ENCODE data around the gene LAMA3. TPM values are rescaled to one million over a fixed set of nuclear protein-coding genes. Genes with fewer than 3 reads are reported as not detected.

The LAMA3 gene
- total RNA-seq, 3 donors from 2014 or later (not counting 1 experiment from before 2014, with no cell fraction given) = not detected

GRCh38 chr18:23838801-23839366, 149.6 kb downstream of the LAMA3 start:
- intact Hi-C loops (cut with micrococcal nuclease) = no loop called here
- no peak for TF ChIP-seq CTCF (IDR thresholded peaks at IDR 0.05)
- Histone ChIP-seq H3K4me1 (ENCODE audit: control insufficient read depth, insufficient read depth, low read length) (no peaks in the 10 kb centered on the region), H3K27ac (ENCODE audit: low read length) (no peak overlapping the region), H3K9me3 (ENCODE audit: control insufficient read depth, insufficient read depth, low read length) (no peaks in the 10 kb centered on the region), H3K36me3 (ENCODE audit: control insufficient read depth, insufficient read depth, low read length) (no peaks in the 10 kb centered on the region), H3K4me3 (ENCODE audit: low read length) (no peak overlapping the region), H3K27me3 (ENCODE audit: control insufficient read depth, insufficient read depth, low read length) (no peaks in the 10 kb centered on the region)
- H3K9me3 Mint-ChIP-seq = no peaks in the 10 kb centered on the region
- no peaks in the 10 kb centered on the region for H3K36me3 Mint-ChIP-seq
- H3K27me3 Mint-ChIP-seq (ENCODE audit: low read depth in 2 of 2) = peaks cover 0 to 10% of the 10 kb centered on the region in 2 donors
- H3K27ac Mint-ChIP-seq = no peak overlapping the region
- ATAC-seq (no peak), DNase-seq (no peak)
- H3K4me1 Mint-ChIP-seq = peaks cover 0 to 4% of the 10 kb centered on the region in 2 donors
- H3K4me3 Mint-ChIP-seq = no peak overlapping the region
- 51% methylated on average over 7 of the region's 7 CpGs for WGBS (ENCODE audit: insufficient coverage)

DNA sequence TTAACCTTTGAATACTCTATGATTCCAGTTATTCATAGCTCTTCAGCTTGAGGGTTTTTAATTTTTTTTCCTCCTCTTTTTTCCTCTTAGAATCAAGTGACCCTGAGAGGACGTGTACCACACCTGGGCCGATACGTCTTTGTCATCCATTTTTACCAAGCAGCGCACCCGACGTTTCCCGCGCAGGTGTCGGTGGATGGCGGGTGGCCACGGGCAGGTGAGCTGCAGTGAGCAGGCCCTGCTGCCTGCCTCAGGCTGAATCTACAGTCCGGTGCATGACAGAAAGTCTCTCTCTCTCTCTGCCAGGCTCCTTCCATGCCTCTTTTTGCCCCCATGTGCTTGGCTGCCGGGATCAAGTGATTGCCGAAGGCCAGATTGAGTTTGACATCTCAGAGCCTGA, 153.1 kb downstream of the LAMA3 start:
- H3K27ac Mint-ChIP-seq = no peak overlapping the region
- intact Hi-C loops (cut with micrococcal nuclease) = no loop called here
- H3K4me3 Mint-ChIP-seq = no peak overlapping the region
- DNase-seq = no peak
- 95% methylated on average over 14 of the region's 14 CpGs for WGBS (ENCODE audit: insufficient coverage)
- H3K27me3 Mint-ChIP-seq (ENCODE audit: low read depth in 2 of 2) = peaks cover 0 to 10% of the 10 kb centered on the region in 2 donors
- Histone ChIP-seq H3K27ac (ENCODE audit: low read length) (no peak overlapping the region), H3K4me3 (ENCODE audit: low read length) (no peak overlapping the region), H3K27me3 (ENCODE audit: control insufficient read depth, insufficient read depth, low read length) (no peaks in the 10 kb centered on the region), H3K9me3 (ENCODE audit: control insufficient read depth, insufficient read depth, low read length) (no peaks in the 10 kb centered on the region), H3K4me1 (ENCODE audit: control insufficient read depth, insufficient read depth, low read length) (no peaks in the 10 kb centered on the region), H3K36me3 (ENCODE audit: control insufficient read depth, insufficient read depth, low read length) (no peaks in the 10 kb centered on the region)
- H3K36me3 Mint-ChIP-seq = no peaks in the 10 kb centered on the region
- H3K4me1 Mint-ChIP-seq = peaks cover 0 to 4% of the 10 kb centered on the region in 2 donors
- H3K9me3 Mint-ChIP-seq = no peaks in the 10 kb centered on the region
- ATAC-seq = no peak
- TF ChIP-seq CTCF (IDR thresholded peaks at IDR 0.05) = no peak

GRCh38 chr18:23844991-23845680, 155.9 kb downstream of the LAMA3 start:
- H3K4me1 Mint-ChIP-seq = no peaks in the 10 kb centered on the region
- no peaks in the 10 kb centered on the region for H3K27me3 ChIP-seq (ENCODE audit: control insufficient read depth, insufficient read depth, low read length)
- peaks cover 0 to 12% of the 10 kb centered on the region in 2 donors for H3K27me3 Mint-ChIP-seq (ENCODE audit: low read depth in 2 of 2)
- H3K4me3 ChIP-seq (ENCODE audit: low read length) = no peak overlapping the region
- no peak for TF ChIP-seq CTCF (IDR thresholded peaks at IDR 0.05)
- H3K36me3 ChIP-seq (ENCODE audit: control insufficient read depth, insufficient read depth, low read length) = no peaks in the 10 kb centered on the region
- intact Hi-C loops (cut with micrococcal nuclease) = no loop called here
- H3K4me1 ChIP-seq (ENCODE audit: control insufficient read depth, insufficient read depth, low read length) = no peaks in the 10 kb centered on the region
- H3K9me3 ChIP-seq (ENCODE audit: control insufficient read depth, insufficient read depth, low read length) = no peaks in the 10 kb centered on the region
- no peak for DNase-seq
- no peak overlapping the region for H3K27ac Mint-ChIP-seq
- H3K36me3 Mint-ChIP-seq = no peaks in the 10 kb centered on the region
- no peak overlapping the region for H3K4me3 Mint-ChIP-seq
- 88% methylated on average over 8 of the region's 9 CpGs for WGBS (ENCODE audit: insufficient coverage)
- H3K9me3 Mint-ChIP-seq = no peaks in the 10 kb centered on the region
- ATAC-seq = no peak
- no peak overlapping the region for H3K27ac ChIP-seq (ENCODE audit: low read length)

Data from natural killer cell (primary cell).